ENCODE data around the gene GPR158.

DNA sequence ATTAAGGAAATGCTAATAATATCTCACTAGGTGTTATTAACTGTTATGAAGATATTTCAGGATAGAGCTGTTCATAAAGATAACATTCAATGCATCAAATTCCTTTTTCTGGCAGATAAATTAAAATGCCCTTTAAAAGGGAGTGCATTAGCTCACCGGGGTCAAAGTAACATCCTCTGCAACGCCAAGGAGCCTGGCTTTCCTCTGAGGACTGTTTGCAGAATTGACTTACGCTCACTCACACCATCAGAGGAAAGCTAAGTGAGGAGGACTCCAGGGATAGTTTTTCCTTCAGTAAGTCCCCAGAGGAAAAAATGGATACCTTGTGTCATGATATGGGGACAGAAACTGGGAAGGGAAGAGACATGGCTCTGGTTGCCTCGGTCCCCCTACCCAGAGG, 45.2 kb upstream of the GPR158 start:
- no peak for TF ChIP-seq EZH2phosphoT487 (IDR thresholded peaks at IDR 0.05; ENCODE audit: borderline replicate concordance, low read length)
- TF ChIP-seq CTCF (IDR thresholded peaks at IDR 0.05; ENCODE audit: low read depth, low read length, poor library complexity, severe bottlenecking) = no peak
